Stimulated activated CD8-positive, alpha-beta memory T cell treated with anti-CD3 and anti-CD28 coated beads, Interleukin-4, amount 100 ng/mL, for 48 hours (primary cell): ENCODE measurements around the gene AGL.
"Not testable (repeated sequence)": the region's sequence is repeated elsewhere in the genome, so short reads cannot be mapped to it uniquely, and the experiment has no call there.

Experiments used
- DNase-seq: peaks from one replicate; pipeline ENCODE4 v3.0.0-alpha.2; 2020

Gene AGL

DNA sequence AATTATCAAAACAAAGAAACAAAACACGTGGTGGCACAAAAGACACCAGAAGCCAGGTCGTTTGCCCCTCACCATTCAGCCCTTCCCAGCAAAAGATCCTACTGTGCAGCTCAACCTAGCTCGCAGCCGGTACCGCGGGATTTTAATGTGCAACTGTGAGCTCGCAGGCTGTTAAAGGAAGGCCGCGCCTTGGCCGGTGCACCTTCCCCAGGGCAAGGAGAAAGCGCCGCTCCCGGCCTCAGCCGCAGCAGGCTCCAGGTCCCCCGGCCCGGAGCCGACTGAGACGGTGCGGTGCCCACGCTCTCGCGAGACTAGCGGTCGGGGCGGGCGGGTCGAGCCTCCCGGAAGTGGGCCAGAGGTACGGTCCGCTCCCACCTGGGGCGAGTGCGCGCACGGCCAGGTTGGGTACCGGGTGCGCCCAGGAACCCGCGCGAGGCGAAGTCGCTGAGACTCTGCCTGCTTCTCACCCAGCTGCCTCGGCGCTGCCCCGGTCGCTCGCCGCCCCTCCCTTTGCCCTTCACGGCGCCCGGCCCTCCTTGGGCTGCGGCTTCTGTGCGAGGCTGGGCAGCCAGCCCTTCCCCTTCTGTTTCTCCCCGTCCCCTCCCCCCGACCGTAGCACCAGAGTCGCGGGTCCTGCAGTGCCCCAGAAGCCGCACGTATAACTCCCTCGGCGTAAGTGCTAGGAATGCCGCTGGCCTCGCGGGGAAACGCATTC, at the start of gene AGL:
TSS of gene AGL (plus strand) at position 618 of the 715 bp plus-strand sequence. CDS start 682 bp downstream, outside the sequence.
- DNase-seq, result peak; percentile 89

DNA sequence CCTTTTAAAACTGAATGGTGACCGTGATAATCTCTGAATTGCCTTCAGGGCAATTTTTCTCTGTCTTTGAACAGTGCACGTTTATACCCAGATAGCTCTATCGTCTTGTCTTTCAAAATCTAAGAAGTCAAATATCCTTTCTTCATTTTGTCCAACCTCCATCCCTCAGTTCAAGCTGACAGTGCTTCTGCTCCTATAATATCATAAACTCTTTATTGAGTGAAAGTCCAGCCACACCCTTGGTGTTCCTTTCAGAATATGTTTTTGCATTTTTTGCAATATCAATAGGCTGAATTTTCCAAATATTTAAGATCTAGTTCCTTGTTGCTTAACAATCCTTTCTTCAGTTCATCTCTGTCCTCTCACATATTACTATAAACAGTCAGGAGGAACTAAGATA, 48.6 kb upstream of the AGL start:
- DNase-seq, result no peak

DNA sequence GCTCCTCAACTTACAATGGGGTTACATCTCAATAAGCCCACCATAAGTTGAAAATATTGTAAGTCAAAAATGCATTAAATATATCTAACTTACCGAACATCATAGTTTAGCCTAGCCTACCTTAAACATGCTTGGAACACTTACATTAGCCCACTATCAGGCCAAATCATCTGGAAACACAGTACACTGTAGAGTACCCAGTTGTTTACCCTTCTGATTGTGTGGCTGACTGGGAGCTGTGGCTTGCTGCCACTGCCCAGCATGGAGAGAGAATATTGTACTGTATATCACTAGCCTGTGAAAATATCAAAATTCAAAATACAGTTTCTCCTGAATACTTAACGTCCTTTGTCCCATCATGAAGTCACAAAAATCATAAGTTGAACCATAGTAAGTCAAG, 43.3 kb upstream of the AGL start:
- DNase-seq, result no peak

DNA sequence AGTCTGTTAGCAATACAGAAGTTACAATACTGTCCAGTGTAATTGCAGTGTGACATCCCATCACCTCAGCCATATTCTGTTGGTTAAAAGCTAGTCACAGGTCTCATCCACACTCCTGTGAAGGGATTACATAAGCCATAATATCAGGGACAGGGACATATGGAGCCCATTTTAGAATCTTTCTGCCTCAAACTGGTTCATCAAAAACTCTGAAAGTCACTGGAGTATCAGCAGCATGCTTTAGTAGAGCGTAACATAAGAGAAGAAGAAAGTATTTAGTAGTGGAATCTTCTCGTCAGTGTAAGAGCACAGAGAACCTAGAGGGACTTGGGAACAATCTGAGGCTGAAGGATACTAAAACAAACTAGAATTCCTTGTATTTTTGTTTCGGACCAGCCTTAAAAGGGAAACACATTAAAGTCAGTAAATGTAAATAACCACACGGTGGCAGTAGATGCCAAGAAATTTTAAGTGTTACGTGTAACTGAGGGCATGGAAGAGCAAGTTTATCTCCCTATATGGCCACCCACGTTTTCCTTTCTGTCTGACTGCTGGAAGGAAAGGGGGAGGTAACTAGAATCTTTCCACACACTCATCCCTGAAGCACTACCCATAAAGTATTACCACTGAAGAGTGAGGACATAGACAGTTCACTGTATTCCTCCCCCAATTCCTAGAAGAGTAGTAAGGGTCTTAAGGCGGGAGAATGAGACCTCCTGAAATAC, 41.6 kb upstream of the AGL start:
- no peak for DNase-seq

DNA sequence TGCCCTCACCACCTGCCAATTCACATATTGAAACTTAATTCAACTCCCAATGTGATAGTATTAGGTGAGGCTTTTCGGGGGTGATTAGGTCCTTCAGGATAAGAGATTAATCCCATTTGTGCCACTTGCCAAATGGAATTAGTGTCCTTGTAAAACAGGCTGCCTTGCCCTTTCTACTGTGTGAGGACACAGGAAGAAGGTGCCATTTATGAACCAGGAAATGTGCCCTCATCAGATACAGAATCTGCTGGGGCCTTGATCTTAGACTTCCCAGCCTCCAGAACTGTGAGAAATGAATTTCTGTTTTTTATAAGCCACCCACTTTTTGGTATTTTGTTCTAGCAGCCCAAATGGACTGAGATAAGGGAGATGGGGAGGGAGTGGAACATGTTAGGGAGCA, 39.1 kb upstream of the AGL start:
- DNase-seq, result no peak

DNA sequence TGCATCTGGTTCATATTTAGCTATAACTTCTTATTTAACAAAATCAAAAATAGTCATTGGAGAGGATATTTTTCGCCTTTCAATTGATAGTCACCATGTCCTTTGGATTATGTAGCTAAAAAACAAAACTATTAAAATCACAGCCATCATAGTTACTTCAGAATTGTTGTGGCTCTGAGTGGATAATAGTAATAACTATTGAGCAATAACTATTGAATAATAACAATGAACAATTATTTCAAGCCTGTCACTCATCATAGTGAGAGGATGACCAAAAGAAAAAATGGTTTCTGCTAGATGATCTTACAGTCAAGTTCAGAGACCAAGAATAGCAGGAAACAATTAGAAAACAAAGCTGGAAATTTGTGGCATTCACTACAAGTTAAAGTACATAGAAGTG, 38.4 kb upstream of the AGL start:
- DNase-seq, result no peak

DNA sequence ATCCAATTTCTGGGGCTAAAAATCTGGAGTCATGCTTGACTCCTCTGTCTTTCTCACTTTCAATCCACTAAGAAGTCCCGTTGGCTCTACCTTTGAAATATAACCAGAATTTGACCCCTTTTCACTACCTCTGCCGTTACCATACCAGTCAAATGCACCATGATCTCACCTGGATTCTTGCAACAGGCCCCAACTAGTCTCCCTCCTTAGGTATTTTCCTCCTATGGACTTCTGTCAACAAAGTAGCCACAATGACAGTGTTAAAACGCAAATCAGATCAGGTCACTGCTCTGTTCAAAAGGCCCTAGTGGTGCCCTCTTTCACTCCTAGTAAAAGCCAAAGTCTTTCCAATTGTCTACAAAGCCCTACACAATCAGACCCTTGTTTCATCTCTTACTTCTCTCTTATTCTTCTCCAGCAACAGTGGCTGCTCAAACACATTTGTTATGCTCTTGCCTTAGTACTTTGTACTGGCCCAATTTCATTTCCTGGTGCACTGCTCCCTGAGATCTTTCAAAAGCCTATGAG, 35.7 kb upstream of the AGL start:
- DNase-seq, result no peak

DNA sequence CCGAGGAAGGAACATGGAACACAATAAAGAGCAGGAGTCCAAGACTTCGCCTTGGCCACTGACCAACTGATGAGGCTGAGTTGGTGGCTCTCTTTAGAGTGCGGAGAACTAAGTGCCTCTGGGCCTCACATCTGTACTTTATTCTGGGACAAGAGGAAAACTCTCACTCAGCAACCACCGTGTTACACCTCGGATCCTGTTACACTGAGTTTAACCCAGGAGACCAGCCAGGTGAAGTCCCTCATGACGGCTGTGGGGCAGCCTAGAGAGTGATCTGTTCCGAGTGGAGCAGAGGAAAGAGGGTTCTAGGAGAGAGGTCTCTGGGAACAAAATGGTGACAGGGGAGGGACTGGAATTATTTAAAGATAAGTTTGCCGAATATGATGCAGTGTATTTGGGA, 33.5 kb upstream of the AGL start:
- DNase-seq, result no peak

DNA sequence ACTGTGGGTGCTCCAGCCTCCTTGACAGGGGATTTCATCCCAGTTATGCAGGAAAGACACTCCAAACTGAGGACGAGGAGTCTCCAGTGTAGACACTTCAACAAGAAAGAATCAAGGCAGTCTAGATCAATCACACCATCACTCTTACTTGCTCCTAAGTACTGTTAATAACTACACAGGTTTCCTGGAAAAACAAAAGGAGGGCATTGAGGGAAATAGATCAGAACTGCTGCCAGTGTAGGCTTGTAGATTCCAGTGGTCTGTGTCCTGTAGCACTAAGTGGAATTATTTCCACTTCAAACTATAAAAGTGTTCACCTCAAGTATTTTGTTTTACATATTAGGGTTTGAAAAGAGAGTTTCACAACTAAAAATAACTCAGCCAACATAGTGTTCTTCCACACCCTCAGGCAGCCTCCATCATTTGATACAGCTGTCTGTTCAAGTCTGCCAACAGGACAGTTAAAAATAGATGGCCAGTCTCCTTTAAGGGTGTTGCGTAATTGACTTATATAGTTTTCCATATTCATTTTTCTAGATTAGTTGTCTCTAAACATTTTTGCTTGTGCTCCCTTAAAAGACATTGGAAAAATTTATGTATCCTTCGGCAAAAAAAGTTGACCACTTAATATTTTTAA, 32.0 kb upstream of the AGL start:
- DNase-seq, result no peak

DNA sequence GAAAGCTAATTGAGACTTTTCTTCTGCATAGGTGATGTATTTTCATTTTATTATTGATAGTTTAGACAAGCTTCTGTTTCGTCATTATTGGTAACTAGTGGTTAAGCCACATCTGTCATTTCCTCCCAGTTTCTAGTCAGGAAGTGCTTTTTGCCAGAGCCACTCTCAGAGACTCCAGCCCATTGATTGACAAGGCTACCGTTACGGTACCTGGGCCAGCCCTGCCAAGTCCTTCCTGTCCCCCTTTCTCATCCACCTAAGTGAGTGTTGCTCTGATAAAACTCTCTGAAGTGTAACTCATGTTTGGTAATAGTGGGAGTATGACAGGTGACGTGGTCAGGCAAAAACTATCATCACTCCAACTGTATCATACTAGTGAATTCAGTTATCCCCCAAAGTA, 29.6 kb upstream of the AGL start:
- DNase-seq, result peak; percentile 46

DNA sequence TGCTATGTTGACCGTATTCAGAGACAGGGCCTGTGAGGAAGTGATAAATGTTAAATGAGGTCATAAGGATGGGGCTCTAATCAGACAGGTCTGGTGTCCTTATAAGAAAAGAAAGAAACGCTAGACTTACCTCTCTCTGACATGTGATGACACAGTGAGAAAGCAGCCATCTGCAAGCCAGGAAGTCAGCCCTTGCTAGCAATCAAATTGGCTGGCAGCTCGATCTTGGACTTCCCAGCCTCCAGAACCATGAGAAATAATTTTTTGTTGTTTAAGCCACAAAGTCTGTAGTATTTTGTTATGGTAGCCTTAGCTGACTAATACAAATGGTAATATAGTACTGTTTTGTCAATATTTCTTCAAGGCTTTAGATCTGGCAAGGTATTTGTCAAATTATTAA, 25.1 kb upstream of the AGL start:
- DNase-seq, result no peak

DNA sequence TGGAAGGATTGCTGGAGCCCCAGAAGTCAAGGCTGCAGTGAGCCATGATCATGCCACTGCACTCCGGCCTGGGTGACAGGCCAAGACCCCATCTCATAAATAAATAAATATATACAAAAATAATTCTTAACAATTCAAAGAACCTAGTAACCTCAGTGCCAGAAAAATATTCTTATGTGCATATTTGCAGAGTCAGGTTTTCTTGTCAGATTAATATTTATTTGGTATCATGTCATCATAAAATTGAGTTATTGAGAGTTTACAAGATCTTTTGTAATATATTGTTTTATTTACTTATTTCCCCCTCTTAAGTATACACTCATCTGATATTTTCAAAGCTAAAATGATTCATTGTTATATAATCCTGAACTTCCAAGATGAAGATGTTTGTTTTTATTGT, 24.5 kb upstream of the AGL start:
- no peak for DNase-seq

DNA sequence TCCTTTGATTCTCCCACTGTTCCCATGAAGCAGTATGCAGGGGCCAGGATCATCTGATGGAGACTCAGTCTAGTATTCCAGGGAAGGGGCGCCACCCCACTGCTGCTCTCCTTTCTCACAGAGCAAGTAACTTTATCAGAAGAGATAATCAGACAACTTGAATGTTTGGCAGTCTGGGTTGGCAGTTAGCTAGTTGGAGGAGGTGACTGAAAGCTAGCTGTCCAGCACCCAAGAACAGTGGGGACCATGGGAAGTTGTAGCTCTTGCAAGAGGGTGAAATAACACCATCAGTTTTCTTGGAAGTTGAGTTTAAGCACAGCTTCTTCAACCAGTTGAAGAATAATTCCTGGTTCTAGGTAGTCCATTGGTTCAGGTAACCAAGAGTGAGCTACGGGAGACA, 22.2 kb upstream of the AGL start:
- DNase-seq, result no peak

DNA sequence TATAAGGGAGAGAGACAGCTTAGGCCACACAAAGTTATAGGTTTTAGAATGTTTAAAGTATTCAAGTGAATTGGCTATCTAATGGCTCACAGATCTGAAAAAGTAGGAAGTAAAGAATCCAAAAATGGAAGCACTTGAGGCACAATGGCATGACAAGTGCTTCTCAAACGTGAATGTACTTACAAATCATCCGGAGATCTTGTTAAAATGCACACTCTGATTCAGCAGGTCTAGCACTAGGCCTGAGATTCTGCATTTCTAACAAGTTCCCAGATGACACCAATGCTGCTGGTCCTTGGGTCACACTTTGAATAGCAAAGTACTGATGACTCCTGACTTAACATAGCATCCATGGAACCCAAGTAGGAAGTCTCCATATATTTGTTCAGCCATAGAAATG, 20.9 kb upstream of the AGL start:
- no peak for DNase-seq

DNA sequence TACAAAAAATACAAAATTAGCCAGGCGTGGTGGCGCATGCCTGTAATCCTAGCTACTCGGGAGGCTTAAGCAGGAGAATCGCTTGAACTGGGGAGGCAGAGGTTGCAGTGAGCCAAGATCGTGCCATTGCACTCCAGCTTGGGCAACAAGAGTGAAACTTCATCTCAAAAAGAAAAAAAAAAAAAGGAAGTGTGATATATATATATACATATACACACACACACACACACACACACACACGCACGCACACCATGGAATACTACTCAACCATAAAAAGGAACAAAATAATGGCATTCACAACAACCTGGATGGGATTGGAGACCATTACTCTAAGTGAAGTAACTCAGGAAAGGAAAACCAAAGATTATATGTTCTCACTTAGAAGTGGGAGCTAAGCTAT, 16.2 kb upstream of the AGL start:
- not testable (repeated sequence) for DNase-seq

DNA sequence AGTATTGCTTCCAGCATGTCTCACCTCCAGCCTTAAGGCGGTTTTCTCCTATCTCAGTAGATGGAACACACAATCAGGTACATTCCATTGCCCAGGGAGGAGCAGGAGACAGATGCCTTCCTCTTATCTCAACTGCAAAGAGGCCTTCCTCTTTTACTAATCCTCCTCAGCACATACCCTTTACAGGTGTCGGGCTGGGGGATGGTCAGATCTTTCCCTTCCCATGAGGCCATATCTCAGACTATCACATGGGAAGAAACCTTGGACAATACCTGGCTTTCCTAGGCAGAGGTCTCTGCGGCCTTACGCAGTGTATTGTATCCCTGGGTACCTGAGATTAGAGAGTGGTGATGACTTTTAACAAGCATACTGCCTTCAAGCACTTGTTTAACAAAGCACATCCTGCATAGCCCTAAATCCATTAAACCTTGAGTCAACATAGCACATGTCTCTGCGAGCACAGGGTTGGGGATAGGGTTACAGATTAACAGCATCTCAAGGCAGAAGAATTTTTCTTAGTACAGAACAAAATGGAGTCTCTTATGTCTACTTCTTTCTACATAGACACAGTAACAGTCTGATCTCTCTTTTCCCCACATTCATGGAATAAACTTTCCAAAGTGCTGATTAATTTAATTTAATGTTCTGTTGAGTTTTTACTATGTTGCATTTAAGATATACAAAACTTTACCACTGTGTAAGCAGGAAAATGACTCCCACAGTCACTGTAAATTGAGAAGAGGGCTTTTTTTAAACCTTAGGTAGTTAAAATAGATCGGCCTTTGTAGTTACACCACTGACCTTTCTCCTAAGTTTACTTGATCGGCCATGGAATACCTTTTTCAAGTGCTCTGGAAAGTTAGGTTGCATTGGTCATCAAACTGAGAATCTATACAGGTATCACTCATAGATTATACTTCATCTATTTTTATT, 13.7 kb upstream of the AGL start:
- DNase-seq, result not testable (repeated sequence)

DNA sequence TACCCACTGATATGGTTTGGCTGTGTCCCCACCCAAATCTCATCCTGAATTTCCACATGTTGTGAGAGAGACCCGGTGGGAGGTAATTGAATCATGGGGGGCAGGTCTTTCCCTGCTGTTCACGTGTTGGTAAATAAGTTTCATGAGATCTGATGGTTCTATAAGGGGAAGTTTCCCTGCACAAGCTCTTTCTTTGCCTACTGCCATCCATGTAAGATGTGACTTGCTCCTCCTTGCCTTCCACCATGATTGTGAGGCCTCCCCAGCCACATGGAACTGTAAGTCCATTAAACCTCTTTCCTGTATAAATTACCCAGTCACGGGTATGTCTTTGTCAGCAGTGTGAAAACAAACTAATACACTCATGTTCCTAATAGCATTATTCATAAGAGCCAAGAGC, 9.8 kb upstream of the AGL start:
- DNase-seq, result not testable (repeated sequence)

DNA sequence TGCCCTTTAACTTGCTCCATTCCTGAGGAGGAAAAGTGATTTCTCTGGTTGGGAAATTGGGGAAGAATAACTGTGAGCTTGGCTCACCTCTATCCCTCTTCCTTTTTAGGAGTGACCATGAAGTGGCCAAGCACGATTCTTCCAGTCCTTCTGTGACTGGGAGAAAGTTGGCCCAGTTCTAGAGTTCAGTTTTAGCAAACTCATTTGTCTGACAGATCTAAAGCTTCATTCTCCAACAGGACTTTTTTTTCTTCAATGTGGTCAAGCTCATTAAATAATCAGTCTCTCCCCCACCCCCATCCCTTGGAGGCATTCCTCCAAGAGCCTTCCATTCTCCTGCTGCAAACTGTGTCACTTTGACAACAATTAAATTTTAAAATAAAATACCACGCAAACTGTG, 6.4 kb upstream of the AGL start:
- DNase-seq, result no peak

DNA sequence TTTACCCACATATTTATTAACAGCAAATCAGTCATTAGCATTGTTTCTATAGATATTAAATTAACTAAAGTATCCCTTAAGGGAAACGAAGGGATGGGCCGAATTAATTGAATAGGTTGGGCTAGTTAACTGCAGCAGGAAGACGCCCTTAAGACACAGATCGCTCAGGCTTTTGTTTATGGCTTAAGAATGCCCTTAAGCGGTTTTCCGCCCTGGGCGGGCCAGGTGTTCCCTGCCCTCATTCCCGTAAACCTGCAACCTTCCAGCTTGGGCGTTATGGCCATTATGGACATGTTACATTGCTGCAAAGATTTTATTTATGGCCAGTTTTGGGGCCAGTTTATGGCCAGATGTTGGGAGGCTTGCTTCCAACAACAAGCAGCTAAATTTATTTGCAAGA, 5.0 kb upstream of the AGL start:
- DNase-seq, result not testable (repeated sequence)

DNA sequence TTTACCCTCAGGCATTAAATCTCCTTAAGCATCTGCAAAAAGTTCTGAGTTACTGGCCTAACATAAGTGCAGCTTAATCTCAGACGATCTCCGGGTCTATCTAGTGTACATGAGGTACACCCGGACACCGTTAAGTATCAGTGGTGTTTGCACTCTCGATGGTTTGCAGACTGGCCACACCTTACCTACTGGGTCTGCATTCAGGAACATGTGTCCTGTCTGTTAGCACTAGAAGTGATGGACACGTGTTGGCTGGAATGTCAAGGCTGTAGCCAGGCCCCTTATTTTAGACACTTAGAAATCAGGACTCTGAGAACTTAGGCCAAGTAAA, 783 bp upstream of the AGL start:
- peak; percentile 29 for DNase-seq

DNA sequence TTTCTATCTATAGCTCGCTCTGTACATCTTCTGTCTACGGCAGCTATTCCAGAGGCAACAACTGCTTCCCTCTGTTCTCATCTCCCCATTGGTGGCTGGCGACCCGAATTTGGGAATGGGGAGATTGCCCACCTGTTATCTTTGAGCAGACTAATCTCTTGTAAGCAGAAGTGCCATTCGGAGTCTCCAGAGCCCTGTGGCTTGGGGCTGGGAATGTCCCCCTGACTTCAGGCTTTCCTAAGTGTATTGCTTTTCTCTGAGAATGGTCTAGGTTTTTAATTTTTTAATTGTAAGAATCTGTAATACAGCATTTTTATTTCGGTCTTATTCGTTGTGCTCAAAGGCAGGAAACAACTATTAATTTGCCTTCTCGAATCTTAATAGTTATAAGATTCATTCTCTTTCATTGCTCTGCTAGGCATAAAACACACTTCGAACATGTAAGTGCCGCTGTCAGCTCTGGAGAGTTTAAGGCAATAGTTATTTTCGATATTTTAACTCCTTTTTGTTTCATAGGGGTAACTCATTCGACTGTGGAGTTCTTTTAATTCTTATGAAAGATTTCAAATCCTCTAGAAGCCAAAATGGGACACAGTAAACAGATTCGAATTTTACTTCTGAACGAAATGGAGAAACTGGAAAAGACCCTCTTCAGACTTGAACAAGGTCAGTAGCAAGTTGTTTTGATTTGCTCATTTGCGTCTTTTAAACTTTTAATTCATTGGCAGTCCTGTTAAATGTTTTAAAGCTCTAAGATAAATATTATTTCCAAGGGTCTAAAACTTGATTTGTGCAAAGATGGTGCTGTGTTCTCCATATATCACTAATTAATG, 514 bp downstream of the AGL start:
- no peak for DNase-seq

DNA sequence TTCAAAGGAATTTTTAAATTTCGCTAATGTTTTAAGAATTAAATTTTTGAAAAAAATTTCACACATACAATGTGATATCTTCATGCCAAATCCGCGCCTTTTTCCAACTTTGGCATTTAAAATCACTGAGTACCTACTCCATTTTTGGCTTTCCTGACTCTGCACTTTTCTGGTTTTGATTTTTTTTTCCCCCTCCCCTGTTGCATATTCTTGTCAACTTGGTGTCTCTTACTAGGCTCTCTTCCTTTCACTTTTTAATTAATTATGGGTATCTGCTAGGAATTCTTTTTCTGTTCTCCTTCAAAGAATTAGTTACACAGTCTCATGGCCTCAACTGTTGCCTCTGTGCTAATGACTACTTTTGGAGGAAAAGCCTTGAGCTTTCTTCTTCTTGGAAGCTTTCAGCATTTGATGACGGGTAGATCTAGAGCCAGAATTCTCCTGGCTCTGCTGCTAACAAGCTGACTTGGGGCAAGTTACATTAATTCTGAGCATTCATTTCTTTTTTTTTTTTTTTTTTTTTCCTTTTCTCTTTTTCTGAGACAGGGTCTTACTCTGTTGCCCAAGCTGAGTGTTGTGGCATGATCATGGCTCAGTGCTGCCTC, 1.8 kb downstream of the AGL start:
- no peak for DNase-seq
